Eye (tissue), 1 donor: ENCODE measurements around the gene MYH9.

Experiments used
- DNase-seq: peaks from one replicate; pipeline ENCODE4 v3.0.0-alpha.2; 2015

Gene MYH9

GRCh38 chr22:36366291-36366708, 21.5 kb downstream of the MYH9 start:
- peak; percentile 59 for DNase-seq

- DNase-seq = peak; percentile 63
Observed at GRCh38 chr22:36365020-36365411, 22.8 kb downstream of the MYH9 start.

GRCh38 chr22:36364255-36365019, 23.3 kb downstream of the MYH9 start:
- DNase-seq = no peak

- no peak for DNase-seq
Observed at GRCh38 chr22:36363349-36363981, 24.3 kb downstream of the MYH9 start.

- DNase-seq = no peak
Observed at GRCh38 chr22:36362932-36363331, 24.8 kb downstream of the MYH9 start.

- no peak for DNase-seq
Observed at GRCh38 chr22:36362075-36362474, 25.7 kb downstream of the MYH9 start.

DNA sequence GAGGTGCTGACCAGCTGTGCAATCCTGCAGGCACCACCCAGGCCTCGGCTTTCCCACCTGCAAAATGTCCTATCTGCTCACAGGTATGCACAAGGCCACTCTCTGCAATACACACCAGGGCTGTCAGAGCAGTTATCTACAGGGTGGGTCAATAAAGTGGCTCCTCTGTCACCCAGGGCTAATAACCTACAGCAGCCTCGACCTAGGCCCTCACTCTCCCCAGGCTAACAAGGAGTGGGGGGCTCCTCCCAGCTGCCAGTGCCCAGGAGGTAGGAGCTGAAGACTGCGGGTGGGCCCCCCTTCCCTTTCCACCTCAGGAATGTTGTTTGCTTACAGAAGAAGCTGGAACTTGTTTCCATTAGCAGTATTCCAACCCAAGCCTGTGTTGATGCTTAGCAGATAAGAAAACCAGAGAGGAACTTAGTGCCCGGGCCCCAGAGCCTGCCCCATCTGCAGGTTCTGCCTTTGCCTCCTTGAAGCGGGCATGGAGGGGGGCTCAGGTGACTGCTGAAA, 26.8 kb downstream of the MYH9 start:
- peak; percentile 49 for DNase-seq

DNA sequence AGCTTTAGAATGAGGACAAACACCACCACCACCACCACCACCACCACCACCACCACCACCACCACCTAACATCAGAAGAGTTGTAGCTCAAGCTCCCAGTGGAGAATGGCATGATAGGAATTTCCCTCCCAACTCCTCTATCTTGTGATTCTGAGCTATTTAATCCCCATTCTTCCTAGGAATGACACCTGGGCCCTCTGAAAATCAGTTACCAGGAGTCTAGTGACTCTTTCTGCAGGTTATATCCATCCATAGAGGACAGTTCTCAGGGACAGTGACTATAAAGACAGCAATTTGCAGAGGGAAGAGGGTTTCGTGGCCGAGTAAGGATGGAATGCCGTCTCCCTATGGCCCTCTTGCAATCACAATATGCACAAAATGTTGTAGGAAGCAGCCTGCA, 27.8 kb downstream of the MYH9 start:
- no peak for DNase-seq

DNA sequence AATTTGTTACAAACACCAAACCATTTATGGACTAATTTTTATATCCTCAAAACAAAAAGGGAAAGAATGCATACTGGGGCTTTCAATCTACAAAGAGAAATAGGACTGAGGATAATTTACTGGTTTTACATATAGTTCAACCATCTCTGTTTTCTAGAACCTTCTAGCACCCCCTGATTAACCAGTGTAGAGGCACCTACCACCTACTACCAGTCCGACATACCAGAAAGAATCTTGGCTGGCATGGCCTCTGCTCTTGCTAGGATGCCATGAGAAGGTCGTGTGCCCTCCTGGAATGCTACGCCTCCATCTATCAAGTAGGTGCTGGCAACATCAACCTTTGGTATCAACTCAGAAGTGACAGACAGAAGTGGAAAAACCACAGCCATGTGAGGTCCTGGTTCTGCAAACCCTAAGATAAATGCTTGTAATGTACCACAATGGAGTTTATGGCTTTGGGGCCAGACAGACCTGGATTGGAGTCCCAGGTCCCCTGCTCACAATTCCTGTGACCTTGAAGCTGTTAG, 28.2 kb downstream of the MYH9 start:
- DNase-seq = no peak

DNA sequence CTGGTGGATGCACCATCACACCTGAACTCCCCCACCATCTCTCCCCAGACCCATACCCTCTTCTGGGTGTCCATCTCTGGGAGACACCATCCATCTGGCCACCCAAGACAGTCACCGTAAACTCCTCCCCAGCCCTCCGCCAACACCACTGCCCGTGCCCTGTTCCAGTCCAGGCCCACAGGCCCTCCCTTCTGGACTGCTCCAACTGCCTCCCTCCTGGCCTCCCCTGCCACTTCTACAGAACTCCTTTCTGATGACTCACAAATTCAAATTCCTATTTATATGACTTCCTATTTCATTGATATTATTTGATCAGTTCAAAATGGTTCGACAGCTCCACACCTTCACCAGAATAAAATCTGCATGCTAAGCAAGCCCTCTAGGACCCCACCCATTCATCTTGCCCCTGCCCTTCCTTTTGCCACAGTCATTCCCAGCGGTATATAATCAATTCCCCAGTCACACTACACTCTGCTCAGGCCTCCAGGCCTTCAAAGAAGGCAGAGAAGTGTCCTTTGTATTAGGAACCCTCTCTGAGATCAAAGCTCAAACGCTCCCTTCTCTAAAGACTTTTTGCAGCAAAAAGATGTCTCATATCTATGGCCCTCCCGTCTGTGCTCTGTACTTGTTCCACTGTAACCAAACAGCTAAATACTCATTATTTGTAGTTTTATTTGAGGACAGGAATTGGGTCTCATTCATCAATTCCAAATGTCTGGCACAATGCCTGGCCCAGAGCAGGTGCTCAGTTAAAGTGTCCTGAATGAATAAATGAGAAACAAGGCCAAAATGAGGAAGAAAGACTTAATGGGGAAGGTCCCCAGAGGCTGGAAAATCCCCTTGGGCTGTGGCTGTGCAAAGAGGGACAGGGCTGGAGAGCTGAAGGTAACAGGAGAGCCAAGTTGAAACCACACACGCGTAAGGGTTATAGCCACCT, 29.0 kb downstream of the MYH9 start:
- no peak for DNase-seq

DNA sequence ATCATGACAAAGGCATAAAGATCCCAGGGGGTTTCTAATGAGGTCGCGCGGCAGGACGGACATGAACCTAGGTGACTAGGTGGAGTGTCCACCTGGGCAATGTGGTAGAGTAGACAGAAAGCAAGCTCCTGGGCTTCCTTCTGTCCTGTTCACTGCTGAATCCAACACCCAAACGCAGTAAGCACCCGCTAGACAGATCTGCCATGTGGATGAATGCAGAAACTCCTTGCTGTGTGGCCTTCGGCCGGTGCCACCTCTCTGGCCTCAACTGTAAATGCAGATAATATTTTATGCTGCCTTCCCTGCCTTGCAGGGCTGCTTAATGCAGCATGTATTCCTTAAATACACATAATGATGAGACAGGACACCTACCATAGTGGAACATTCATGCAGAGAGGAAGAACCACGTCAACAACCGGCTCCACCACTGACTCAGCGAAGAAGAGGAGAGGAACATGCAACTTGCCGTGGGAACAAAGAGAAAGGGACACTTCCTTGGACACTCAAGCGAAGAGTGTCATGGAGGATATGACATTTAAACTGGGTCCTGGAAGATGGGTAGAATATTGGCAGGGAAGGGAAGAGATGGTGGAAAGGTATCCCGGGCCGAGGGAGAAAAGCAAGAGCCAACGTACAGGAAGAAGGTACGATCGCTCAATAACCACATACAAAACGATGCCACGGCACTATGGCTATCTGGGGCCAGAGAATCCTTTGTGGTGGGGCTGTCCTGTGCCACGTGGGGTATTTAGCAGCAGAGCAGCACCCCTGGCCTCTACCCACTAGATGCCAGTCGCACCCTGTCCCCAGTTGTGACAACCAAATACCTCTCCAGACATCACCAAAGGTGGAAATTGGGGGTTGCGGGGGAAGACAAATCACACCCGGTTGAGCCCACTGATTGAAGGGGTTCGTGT, 30.8 kb downstream of the MYH9 start:
- DNase-seq = no peak

DNA sequence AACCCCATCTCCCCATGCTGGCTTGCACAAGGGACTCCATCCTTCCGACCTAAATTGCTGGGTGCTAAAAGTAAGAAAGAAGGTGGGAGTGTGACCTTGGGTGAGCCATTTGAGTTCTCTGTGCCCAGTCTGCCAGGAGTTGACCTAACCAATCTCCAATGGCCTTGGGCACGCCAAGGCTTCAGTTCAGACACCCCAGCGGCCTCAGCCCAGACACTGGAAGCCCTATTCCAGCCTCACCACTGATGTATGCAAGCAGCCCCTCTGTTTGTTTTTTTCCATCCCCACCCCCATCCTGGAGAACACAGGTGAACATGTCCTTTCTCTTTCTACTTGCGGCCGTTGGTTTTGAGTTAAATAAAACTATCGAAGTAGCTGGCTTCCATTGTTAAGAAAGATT, 31.9 kb downstream of the MYH9 start:
- no peak for DNase-seq

- no peak for DNase-seq
Observed at GRCh38 chr22:36355362-36355761, 32.4 kb downstream of the MYH9 start.

GRCh38 chr22:36352803-36353507, 34.8 kb downstream of the MYH9 start:
- peak; percentile 68 for DNase-seq

- DNase-seq = no peak
Observed at GRCh38 chr22:36351921-36352802, 35.6 kb downstream of the MYH9 start.

GRCh38 chr22:36350751-36351594, 36.8 kb downstream of the MYH9 start:
- DNase-seq = no peak

- DNase-seq = no peak
Observed at GRCh38 chr22:36349726-36350125, 38.0 kb downstream of the MYH9 start.

- DNase-seq = no peak
Observed at GRCh38 chr22:36348760-36349159, 39.0 kb downstream of the MYH9 start.

DNA sequence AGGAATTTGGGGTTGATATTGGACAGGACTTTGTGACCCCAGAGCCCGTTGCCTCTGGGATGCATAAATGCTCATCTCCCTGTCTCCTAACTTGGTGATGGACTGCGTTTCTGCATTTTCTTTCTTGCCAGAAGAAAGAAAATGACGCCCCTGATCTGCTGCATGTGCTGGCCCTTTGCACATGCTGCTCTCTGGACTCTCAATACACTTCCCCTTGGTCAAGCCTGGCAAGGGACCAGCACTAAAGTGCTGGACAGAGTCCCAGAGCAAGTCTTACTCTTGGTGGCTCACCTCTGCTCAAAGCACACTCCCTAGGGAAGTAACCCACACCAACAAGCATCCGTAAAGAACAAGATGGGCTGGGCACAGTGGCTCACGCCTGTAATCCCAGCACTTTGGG, 40.7 kb downstream of the MYH9 start:
- no peak for DNase-seq
